T-helper 1 cell treated with Interleukin-12 subunit alpha and Interleukin-12 subunit beta and Interleukin-4 antibody, amounts not matched to agents 30 ng/mL and 1 ng/mL, for 36 hours (primary cell): ENCODE results near the gene CLC. TPM values are rescaled to one million over a fixed set of nuclear protein-coding genes. Genes with fewer than 3 reads are reported as not detected.
"Not testable (repeated sequence)": the region's sequence is repeated elsewhere in the genome, so short reads cannot be mapped to it uniquely, and the experiment has no call there.

Source experiments
- intact Hi-C: fragments of 100-400 bp; cut with micrococcal nuclease; formaldehyde crosslinking; loops from one replicate; pipeline ENCODE4 v1.15.1; 2024
- total RNA-seq: library from RNA; stranded (reverse); gene quantifications from 2 replicates; pipeline ENCODE4 v1.2.3, GENCODE V29; 2022

Gene CLC
- 0.83 and 2.3 TPM in 2 replicates for total RNA-seq

- intact Hi-C loops, result no loop called here
Measured at GRCh38 chr19:39737891-39738290, at the start of gene CLC. TSS of gene CLC (minus strand) at chr19:39738029. CDS start at chr19:39737952, 77 bp downstream.

- intact Hi-C loops, result no loop called here
Measured at GRCh38 chr19:39780894-39781293, 43.1 kb upstream of the CLC start.

GRCh38 chr19:39778763-39779162, 40.9 kb upstream of the CLC start, which contains the start of gene LEUTX:
TSS of gene LEUTX (plus strand) at chr19:39778854. CDS start at chr19:39778921, 67 bp downstream.
- intact Hi-C loops, result no loop called here

- intact Hi-C loops, result no loop called here
Measured at GRCh38 chr19:39768786-39769185, 31.0 kb upstream of the CLC start.

GRCh38 chr19:39768334-39768733, 30.5 kb upstream of the CLC start:
- intact Hi-C loops, result no loop called here

- intact Hi-C loops, result loop anchor here (1.0 to 2.0 kb wide), 5 partner anchors 79 to 325 kb away; no protein-coding TSS in a partner anchor
Measured at GRCh38 chr19:39765091-39766076, 27.6 kb upstream of the CLC start.

GRCh38 chr19:39761851-39762250, 24.0 kb upstream of the CLC start:
- intact Hi-C loops, result not testable (repeated sequence)

GRCh38 chr19:39759457-39760184, 21.8 kb upstream of the CLC start:
- intact Hi-C loops, result no loop called here

GRCh38 chr19:39754971-39755370, 17.1 kb upstream of the CLC start:
- intact Hi-C loops, result no loop called here

GRCh38 chr19:39754544-39754943, 16.7 kb upstream of the CLC start:
- intact Hi-C loops, result no loop called here

GRCh38 chr19:39752795-39753194, 15.0 kb upstream of the CLC start:
- intact Hi-C loops, result no loop called here

GRCh38 chr19:39752390-39752789, 14.6 kb upstream of the CLC start:
- intact Hi-C loops, result no loop called here

- intact Hi-C loops, result no loop called here
Measured at GRCh38 chr19:39749981-39750380, 12.2 kb upstream of the CLC start.

- intact Hi-C loops, result no loop called here
Measured at GRCh38 chr19:39746836-39747529, 9.2 kb upstream of the CLC start.

- intact Hi-C loops, result no loop called here
Measured at GRCh38 chr19:39745643-39746042, 7.8 kb upstream of the CLC start.

- intact Hi-C loops, result loop anchor here (2.0 kb wide), 1 partner anchor 62 kb away; no protein-coding TSS in a partner anchor
Measured at GRCh38 chr19:39740395-39740794, 2.6 kb upstream of the CLC start.

- intact Hi-C loops, result no loop called here
Measured at GRCh38 chr19:39738814-39739213, 985 bp upstream of the CLC start.

- intact Hi-C loops, result no loop called here
Measured at GRCh38 chr19:39737351-39737750, 478 bp downstream of the CLC start.

- intact Hi-C loops, result no loop called here
Measured at GRCh38 chr19:39736088-39736487, 1.7 kb downstream of the CLC start.

- intact Hi-C loops, result no loop called here
Measured at GRCh38 chr19:39735688-39736087, 2.1 kb downstream of the CLC start.

GRCh38 chr19:39733841-39734240, 4.0 kb downstream of the CLC start:
- intact Hi-C loops, result no loop called here
